Kidney epithelial cell (primary cell): Measurements from ENCODE around the gene MROH8. TPM values are rescaled to one million over a fixed set of nuclear protein-coding genes. Genes with fewer than 3 reads are reported as not detected.

Experiments
- DNase-seq: peaks from one replicate; pipeline ENCODE4 v3.0.0-alpha.2; 2010; ENCODE audit warnings: low read depth
- H3K27me3 ChIP-seq: 2 replicates; pipeline ENCODE4 v1.6.0; 2011; ENCODE audit warnings: low read length; ENCODE audit not compliant: control insufficient read depth, insufficient read depth
- H3K36me3 ChIP-seq: 2 replicates; pipeline ENCODE4 v1.5.1; 2011; ENCODE audit warnings: low read length; ENCODE audit not compliant: control insufficient read depth, insufficient read depth
- H3K4me3 ChIP-seq: 2 replicates; pipeline ENCODE4 v1.5.1; 2011; ENCODE audit warnings: low read depth, mild to moderate bottlenecking, control low read depth, low read length
- CTCF ChIP-seq: IDR thresholded peaks from 2 replicates; pipeline ENCODE4 v1.5.1; 2011; ENCODE audit warnings: mild to moderate bottlenecking, moderate library complexity, low read length, control low read depth, inconsistent platforms; ENCODE audit not compliant: insufficient read depth, poor library complexity, severe bottlenecking
- total RNA-seq: library from RNA; depleted of rRNA; stranded (reverse); fragments of >200 nt; gene quantifications from 2 replicates; pipeline ENCODE4 v1.2.3, GENCODE V29; 2015

MROH8 gene
- total RNA-seq, 1 donor from 2014 or later = 0.13 TPM

GRCh38 chr20:37095599-37096414 is 83.5 kb downstream of the MROH8 start, which contains the start of gene RBL1:
Gene RBL1, minus strand, starts transcription at chr20:37095997. Its CDS starts 69 bp downstream, at chr20:37095928.
- H3K27me3 ChIP-seq = no peaks in the 10 kb centered on the region
- peak within 1 kb of the TSS; percentile 60 for H3K4me3 ChIP-seq
- peak; percentile 39 for TF ChIP-seq CTCF
- no peak for DNase-seq
- no peaks in the 10 kb centered on the region for H3K36me3 ChIP-seq

- Histone ChIP-seq H3K36me3 (no peaks in the 10 kb centered on the region), H3K4me3 (peak overlapping the region; percentile 60), H3K27me3 (no peaks in the 10 kb centered on the region)
- no peak for TF ChIP-seq CTCF
- DNase-seq = no peak
Observed at GRCh38 chr20:37095108-37095598, 84.2 kb downstream of the MROH8 start.

- Histone ChIP-seq H3K36me3 (no peaks in the 10 kb centered on the region), H3K27me3 (no peaks in the 10 kb centered on the region), H3K4me3 (no peak overlapping the region)
- TF ChIP-seq CTCF = no peak
- DNase-seq = no peak
Observed at GRCh38 chr20:37090407-37090806, 88.9 kb downstream of the MROH8 start.

GRCh38 chr20:37081717-37082289 is 97.5 kb downstream of the MROH8 start:
- H3K27me3 ChIP-seq = no peaks in the 10 kb centered on the region
- no peaks in the 10 kb centered on the region for H3K36me3 ChIP-seq
- DNase-seq = no peak

GRCh38 chr20:37077009-37077408 is 102.3 kb downstream of the MROH8 start:
- Histone ChIP-seq H3K36me3 (no peaks in the 10 kb centered on the region), H3K4me3 (no peak overlapping the region), H3K27me3 (no peaks in the 10 kb centered on the region)
- no peak for TF ChIP-seq CTCF
- no peak for DNase-seq

More at GRCh38 chr20:37081717-37082289, 97.5 kb downstream of the MROH8 start:
- no peak overlapping the region for H3K4me3 ChIP-seq
- peak; percentile 38 for TF ChIP-seq CTCF
